ENCODE measurements around the gene ANXA2.

- TF ChIP-seq, protein P1, sequence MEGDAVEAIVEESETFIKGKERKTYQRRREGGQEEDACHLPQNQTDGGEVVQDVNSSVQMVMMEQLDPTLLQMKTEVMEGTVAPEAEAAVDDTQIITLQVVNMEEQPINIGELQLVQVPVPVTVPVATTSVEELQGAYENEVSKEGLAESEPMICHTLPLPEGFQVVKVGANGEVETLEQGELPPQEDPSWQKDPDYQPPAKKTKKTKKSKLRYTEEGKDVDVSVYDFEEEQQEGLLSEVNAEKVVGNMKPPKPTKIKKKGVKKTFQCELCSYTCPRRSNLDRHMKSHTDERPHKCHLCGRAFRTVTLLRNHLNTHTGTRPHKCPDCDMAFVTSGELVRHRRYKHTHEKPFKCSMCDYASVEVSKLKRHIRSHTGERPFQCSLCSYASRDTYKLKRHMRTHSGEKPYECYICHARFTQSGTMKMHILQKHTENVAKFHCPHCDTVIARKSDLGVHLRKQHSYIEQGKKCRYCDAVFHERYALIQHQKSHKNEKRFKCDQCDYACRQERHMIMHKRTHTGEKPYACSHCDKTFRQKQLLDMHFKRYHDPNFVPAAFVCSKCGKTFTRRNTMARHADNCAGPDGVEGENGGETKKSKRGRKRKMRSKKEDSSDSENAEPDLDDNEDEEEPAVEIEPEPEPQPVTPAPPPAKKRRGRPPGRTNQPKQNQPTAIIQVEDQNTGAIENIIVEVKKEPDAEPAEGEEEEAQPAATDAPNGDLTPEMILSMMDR (IDR thresholded peaks at IDR 0.05), result no peak
- TF ChIP-seq EZH2 (IDR thresholded peaks at IDR 0.05; ENCODE audit: borderline replicate concordance, insufficient read depth, low read depth, low read length, poor library complexity, severe bottlenecking), result no peak
Observed at GRCh38 chr15:60438646-60439045, 40.9 kb upstream of the ANXA2 start.
